ENCODE results near the gene TCL1A.

- no peak for TF ChIP-seq POLR2A (IDR thresholded peaks at IDR 0.05; ENCODE audit: low read depth, low read length)
- TF ChIP-seq POLR2AphosphoS5 (IDR thresholded peaks at IDR 0.05; ENCODE audit: low read depth, low read length) = no peak
- TF ChIP-seq PAX5 (IDR thresholded peaks at IDR 0.05; ENCODE audit: insufficient read depth, low read length, severe bottlenecking) = no peak
- TF ChIP-seq TAF1 (IDR thresholded peaks at IDR 0.05; ENCODE audit: low read depth, low read length) = no peak
- TF ChIP-seq POU2F2 (IDR thresholded peaks at IDR 0.05; ENCODE audit: low read depth, low read length) = no peak
- TF ChIP-seq SPI1 (IDR thresholded peaks at IDR 0.05; ENCODE audit: low read depth, low read length) = no peak
Observed at GRCh38 chr14:95664066-95664465, 49.9 kb downstream of the TCL1A start.

Measured in GM12891 (cell line).